T-helper 2 cell treated with Interferon-gamma antibody and Interleukin-4, amounts not matched to agents 100 ng/mL and 5 ng/mL, for 36 hours (primary cell): Measurements from ENCODE around the gene SHROOM4. TPM values are rescaled to one million over a fixed set of nuclear protein-coding genes. Genes with fewer than 3 reads are reported as not detected.

Source experiments
- total RNA-seq: library from RNA; stranded (reverse); gene quantifications from 2 replicates; pipeline ENCODE4 v1.2.3, GENCODE V29; 2022

Gene SHROOM4
- total RNA-seq, 1 donor from 2014 or later: not detected

Other genes with a start within 250 kb of the SHROOM4 start
- not detected in 2 replicates for gene BMP15, start 96.5 kb upstream of the SHROOM4 start, total RNA-seq